HepG2 (cell line): ENCODE data around the gene STK10. TPM values are rescaled to one million over a fixed set of nuclear protein-coding genes. Genes with fewer than 3 reads are reported as not detected.
A peak's percentile ranks its signal among the peaks of the same experiment; 100 is the strongest.

Experiments
- ARHGAP35 ChIP-seq: sonication (generic); formaldehyde crosslinking; IDR thresholded peaks from 2 replicates; pipeline ENCODE4 v1.9.0; 2022; ENCODE audit warnings: mild to moderate bottlenecking, inconsistent platforms, moderate library complexity, missing genetic modification reagents, borderline replicate concordance
- CEBPG ChIP-seq: IDR thresholded peaks from 2 replicates; pipeline ENCODE4 v1.6.1; 2016
- CREBL2 ChIP-seq: sonication (generic); formaldehyde crosslinking; IDR thresholded peaks from 2 replicates; pipeline ENCODE4 v1.8.1; 2023; ENCODE audit warnings: missing genetic modification reagents, mild to moderate bottlenecking, borderline replicate concordance
- DR1 ChIP-seq: sonication (generic); formaldehyde crosslinking; IDR thresholded peaks from 2 replicates; pipeline ENCODE4 v1.8.0; 2021; ENCODE audit warnings: mild to moderate bottlenecking, missing genetic modification reagents, inconsistent platforms
- HNF4A ChIP-seq: sonication (generic); formaldehyde crosslinking; IDR thresholded peaks from 2 replicates; pipeline ENCODE4 v1.4.0; 2020; ENCODE audit warnings: missing genetic modification reagents
- HNRNPUL1 ChIP-seq: fragments of 200-400 bp; formaldehyde crosslinking; IDR thresholded peaks from 2 replicates; pipeline ENCODE4 v1.6.1; 2017; ENCODE audit warnings: low read depth, mild to moderate bottlenecking, low read length, moderate library complexity
- LRRFIP1 ChIP-seq: sonication (generic); formaldehyde crosslinking; conservative IDR thresholded peaks from 2 replicates; pipeline ENCODE4 v1.4.0; 2020; ENCODE audit warnings: missing genetic modification reagents
- MAFF ChIP-seq: IDR thresholded peaks from 2 replicates; pipeline ENCODE4 v1.6.1; 2011; ENCODE audit warnings: low read depth, low read length, improper control_type of control experiment
- MTF1 ChIP-seq: sonication (generic); formaldehyde crosslinking; IDR thresholded peaks from 2 replicates; pipeline ENCODE4 v1.5.0; 2020; ENCODE audit warnings: missing genetic modification reagents
- MYNN ChIP-seq: sonication (generic); formaldehyde crosslinking; IDR thresholded peaks from 2 replicates; pipeline ENCODE4 v1.4.0; 2020; ENCODE audit warnings: mild to moderate bottlenecking, low read depth, missing genetic modification reagents
- SNAI1 ChIP-seq: sonication (generic); formaldehyde crosslinking; IDR thresholded peaks from 2 replicates; pipeline ENCODE4 v1.5.0; 2020; ENCODE audit warnings: mild to moderate bottlenecking, missing genetic modification reagents, borderline replicate concordance
- TCF12 ChIP-seq, 2 experiments: fragments of 450-650 bp in 1 of 2; sonication (generic) in 1 of 2; formaldehyde crosslinking in 1 of 2; IDR thresholded peaks; 2 replicates each; pipeline versions ENCODE4 v1.6.1 to v1.8.0; 2017 to 2022; ENCODE audit warnings: antibody characterized with exemption in 1 of 2, mild to moderate bottlenecking in 1 of 2, missing genetic modification reagents in 1 of 2, moderate library complexity in 1 of 2
- TRIM24 ChIP-seq: sonication (generic); formaldehyde crosslinking; IDR thresholded peaks from 2 replicates; pipeline ENCODE4 v1.8.0; 2022; ENCODE audit warnings: mild to moderate bottlenecking, missing genetic modification reagents
- ZNF138 ChIP-seq: sonication (generic); formaldehyde crosslinking; IDR thresholded peaks from 2 replicates; pipeline ENCODE4 v1.5.0; 2020; ENCODE audit warnings: mild to moderate bottlenecking, low read depth, missing genetic modification reagents
- ZNF205 ChIP-seq: IDR thresholded peaks from 2 replicates; pipeline ENCODE4 v1.6.1; 2018; ENCODE audit warnings: missing biosample characterization, missing genetic modification reagents
- ZNF260 ChIP-seq: sonication (generic); formaldehyde crosslinking; IDR thresholded peaks from 2 replicates; pipeline ENCODE4 v1.4.0; 2020; ENCODE audit warnings: missing genetic modification reagents, low read depth, mild to moderate bottlenecking, borderline replicate concordance
- ZNF589 ChIP-seq: sonication (generic); formaldehyde crosslinking; conservative IDR thresholded peaks from 2 replicates; pipeline ENCODE4 v1.8.0; 2022; ENCODE audit warnings: mild to moderate bottlenecking, moderate library complexity, missing genetic modification reagents
- ZNF629 ChIP-seq: sonication (generic); formaldehyde crosslinking; conservative IDR thresholded peaks from 2 replicates; pipeline ENCODE4 v1.5.0; 2020; ENCODE audit warnings: missing genetic modification reagents
- polyA plus RNA-seq, 8 experiments: library from polyadenylated mRNA; depleted of rRNA in 3 of 8; stranded (reverse) in 7 of 8; unstranded in 1 of 8; fragments of >200 nt; fragmentation: Illumina TruSeq in 4 of 8; extraction: Trizol in 4 of 8; gene quantifications; 2 replicates each; pipeline versions ENCODE4 v1.2.1 to v1.2.3, GENCODE V29; 2011 to 2016; ENCODE audit warnings: low read depth in 4 of 8, missing spikeins in 1 of 8, mixed read lengths in 1 of 8; ENCODE audit not compliant: insufficient read depth in 1 of 8
- total RNA-seq, 5 experiments: library from RNA; depleted of rRNA; stranded (reverse); fragments of >200 nt; fragmentation: Illumina TruSeq; extraction: Trizol; gene quantifications; 2 replicates each; pipeline ENCODE4 v1.2.3, GENCODE V29; 2016; ENCODE audit warnings: low read depth in 1 of 5
- TF ChIP-seq, protein P1 (sequence below): sonication (generic); formaldehyde crosslinking; IDR thresholded peaks from 2 replicates; pipeline ENCODE4 v1.4.0; 2020; ENCODE audit warnings: missing genetic modification reagents
- TF ChIP-seq, protein P2 (sequence below): sonication (generic); formaldehyde crosslinking; IDR thresholded peaks from 2 replicates; pipeline ENCODE4 v1.4.0; 2020; ENCODE audit warnings: missing genetic modification reagents
- TF ChIP-seq, protein P3 (sequence below): sonication (generic); formaldehyde crosslinking; IDR thresholded peaks from 2 replicates; pipeline ENCODE4 v1.4.0; 2020; ENCODE audit warnings: missing genetic modification reagents, borderline replicate concordance

Gene STK10
- total and polyA plus RNA-seq, 2 of the 13 experiments (the other 11 are each of a cell fraction or from before 2014, with no cell fraction given), result 7.0 to 7.2 TPM

DNA sequence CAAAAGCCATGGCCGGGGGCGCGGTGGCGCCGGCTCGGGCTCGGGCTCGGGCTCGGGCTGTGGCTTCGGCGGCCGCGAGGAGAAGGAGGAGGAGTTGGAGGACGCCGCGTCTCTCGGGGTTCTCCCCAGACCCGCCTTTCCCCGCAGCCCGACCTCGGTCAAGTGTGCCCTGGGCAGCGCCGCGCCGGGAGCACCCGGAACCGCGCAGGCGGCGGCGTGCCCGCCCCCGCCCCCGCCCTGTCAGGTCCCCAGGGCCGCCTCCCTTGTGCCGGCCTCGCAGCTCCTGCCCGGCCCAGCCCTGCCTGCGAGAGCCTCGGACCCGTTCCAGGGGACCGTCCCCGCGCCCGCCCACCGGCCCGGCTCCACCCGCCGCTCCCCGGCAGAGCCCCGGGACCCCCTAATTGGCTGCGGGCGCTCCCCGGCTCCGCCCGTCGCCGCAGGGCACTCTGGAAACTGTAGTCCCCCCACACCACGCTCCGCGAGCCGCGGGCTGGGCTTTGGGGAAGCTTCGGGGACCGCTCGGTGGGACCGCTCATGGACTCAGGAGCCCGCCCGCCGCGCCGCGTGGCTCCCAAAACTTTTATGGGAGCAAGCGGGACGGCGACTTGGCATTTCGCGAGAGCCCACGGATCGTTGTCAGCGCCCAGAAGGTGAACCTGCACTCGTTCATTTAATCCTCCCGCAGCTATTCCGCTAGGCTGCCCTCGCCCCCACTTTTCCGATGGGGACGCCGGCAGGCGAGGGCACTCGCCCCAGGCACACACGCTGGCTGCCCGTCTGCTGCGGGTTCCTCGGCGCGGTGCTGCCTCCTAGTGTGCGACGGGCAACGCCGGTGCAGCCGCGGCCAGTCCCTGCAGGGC lies at the start of gene STK10 (continued):
- peak; percentile 67; the same call in 1 of the 2 replicates for TF ChIP-seq ARHGAP35 (CRISPR knock-in tag)
- TF ChIP-seq HNRNPUL1, result peak; percentile 37; the same call in 1 of the 2 replicates
- TF ChIP-seq ZNF629, result peak; percentile 92
- TF ChIP-seq MYNN (CRISPR knock-in tag), result no peak
- TF ChIP-seq, protein P1, sequence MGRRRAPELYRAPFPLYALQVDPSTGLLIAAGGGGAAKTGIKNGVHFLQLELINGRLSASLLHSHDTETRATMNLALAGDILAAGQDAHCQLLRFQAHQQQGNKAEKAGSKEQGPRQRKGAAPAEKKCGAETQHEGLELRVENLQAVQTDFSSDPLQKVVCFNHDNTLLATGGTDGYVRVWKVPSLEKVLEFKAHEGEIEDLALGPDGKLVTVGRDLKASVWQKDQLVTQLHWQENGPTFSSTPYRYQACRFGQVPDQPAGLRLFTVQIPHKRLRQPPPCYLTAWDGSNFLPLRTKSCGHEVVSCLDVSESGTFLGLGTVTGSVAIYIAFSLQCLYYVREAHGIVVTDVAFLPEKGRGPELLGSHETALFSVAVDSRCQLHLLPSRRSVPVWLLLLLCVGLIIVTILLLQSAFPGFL, result no peak
- no peak for TF ChIP-seq ZNF138 (CRISPR knock-in tag)
- TF ChIP-seq CREBL2 (CRISPR knock-in tag), result no peak
- TF ChIP-seq TRIM24 (CRISPR knock-in tag), result no peak
- TF ChIP-seq MAFF, result no peak
- no peak for TF ChIP-seq TCF12 (IDR thresholded peaks at IDR 0.05)
- no peak for TF ChIP-seq TCF12 (CRISPR knock-in tag; IDR thresholded peaks at IDR 0.05)
- TF ChIP-seq ZNF205 (CRISPR knock-in tag), result peak; percentile 79; the same call in 1 of the 2 replicates
- no peak for TF ChIP-seq LRRFIP1 (CRISPR knock-in tag)
- TF ChIP-seq ZNF589 (CRISPR knock-in tag), result no peak; the same call in 1 of the 2 replicates
- TF ChIP-seq DR1 (CRISPR knock-in tag), result 0 out of 2 replicates have a peak, but pooled peaks have one; percentile 24
- peak; percentile 35 for TF ChIP-seq HNF4A (CRISPR knock-in tag)
- TF ChIP-seq, protein P2, sequence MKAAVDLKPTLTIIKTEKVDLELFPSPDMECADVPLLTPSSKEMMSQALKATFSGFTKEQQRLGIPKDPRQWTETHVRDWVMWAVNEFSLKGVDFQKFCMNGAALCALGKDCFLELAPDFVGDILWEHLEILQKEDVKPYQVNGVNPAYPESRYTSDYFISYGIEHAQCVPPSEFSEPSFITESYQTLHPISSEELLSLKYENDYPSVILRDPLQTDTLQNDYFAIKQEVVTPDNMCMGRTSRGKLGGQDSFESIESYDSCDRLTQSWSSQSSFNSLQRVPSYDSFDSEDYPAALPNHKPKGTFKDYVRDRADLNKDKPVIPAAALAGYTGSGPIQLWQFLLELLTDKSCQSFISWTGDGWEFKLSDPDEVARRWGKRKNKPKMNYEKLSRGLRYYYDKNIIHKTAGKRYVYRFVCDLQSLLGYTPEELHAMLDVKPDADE (CRISPR knock-in tag), result no peak; the same call in 1 of the 2 replicates
- no peak for TF ChIP-seq MTF1
- TF ChIP-seq, protein P3, sequence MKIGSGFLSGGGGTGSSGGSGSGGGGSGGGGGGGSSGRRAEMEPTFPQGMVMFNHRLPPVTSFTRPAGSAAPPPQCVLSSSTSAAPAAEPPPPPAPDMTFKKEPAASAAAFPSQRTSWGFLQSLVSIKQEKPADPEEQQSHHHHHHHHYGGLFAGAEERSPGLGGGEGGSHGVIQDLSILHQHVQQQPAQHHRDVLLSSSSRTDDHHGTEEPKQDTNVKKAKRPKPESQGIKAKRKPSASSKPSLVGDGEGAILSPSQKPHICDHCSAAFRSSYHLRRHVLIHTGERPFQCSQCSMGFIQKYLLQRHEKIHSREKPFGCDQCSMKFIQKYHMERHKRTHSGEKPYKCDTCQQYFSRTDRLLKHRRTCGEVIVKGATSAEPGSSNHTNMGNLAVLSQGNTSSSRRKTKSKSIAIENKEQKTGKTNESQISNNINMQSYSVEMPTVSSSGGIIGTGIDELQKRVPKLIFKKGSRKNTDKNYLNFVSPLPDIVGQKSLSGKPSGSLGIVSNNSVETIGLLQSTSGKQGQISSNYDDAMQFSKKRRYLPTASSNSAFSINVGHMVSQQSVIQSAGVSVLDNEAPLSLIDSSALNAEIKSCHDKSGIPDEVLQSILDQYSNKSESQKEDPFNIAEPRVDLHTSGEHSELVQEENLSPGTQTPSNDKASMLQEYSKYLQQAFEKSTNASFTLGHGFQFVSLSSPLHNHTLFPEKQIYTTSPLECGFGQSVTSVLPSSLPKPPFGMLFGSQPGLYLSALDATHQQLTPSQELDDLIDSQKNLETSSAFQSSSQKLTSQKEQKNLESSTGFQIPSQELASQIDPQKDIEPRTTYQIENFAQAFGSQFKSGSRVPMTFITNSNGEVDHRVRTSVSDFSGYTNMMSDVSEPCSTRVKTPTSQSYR (CRISPR knock-in tag), result no peak
- TF ChIP-seq ZNF260, result no peak
- TF ChIP-seq CEBPG (CRISPR knock-in tag), result no peak; the same call in 1 of the 2 replicates
- TF ChIP-seq SNAI1 (CRISPR knock-in tag), result no peak
